Neuronal stem cell (in vitro differentiated cells): ENCODE data around the gene MPZL1.

Source experiments
- DNase-seq: peaks from one replicate; pipeline ENCODE4 v3.0.0-alpha.2; 2013; ENCODE audit warnings: low spot score
- H2AFZ ChIP-seq: one replicate; pipeline ENCODE4 v1.6.1; 2013; ENCODE audit warnings: mild to moderate bottlenecking, low read length, inconsistent platforms
- H2AK5ac ChIP-seq: 2 replicates; pipeline ENCODE4 v1.6.1; 2013; ENCODE audit warnings: low read depth, mild to moderate bottlenecking, inconsistent platforms, low read length, moderate library complexity, mixed read lengths
- H2BK120ac ChIP-seq: 2 replicates; pipeline ENCODE4 v1.6.1; 2013; ENCODE audit warnings: low read depth, mild to moderate bottlenecking, inconsistent platforms, low read length, moderate library complexity, mixed read lengths
- H2BK12ac ChIP-seq: one replicate; pipeline ENCODE4 v1.6.1; 2013; ENCODE audit warnings: low read length, inconsistent platforms
- H2BK15ac ChIP-seq: 2 replicates; pipeline ENCODE4 v1.6.1; 2013; ENCODE audit warnings: mild to moderate bottlenecking, low read length, inconsistent platforms, mixed read lengths
- H2BK5ac ChIP-seq: one replicate; pipeline ENCODE4 v1.6.1; 2013; ENCODE audit warnings: inconsistent platforms, mild to moderate bottlenecking, low read length, moderate library complexity
- H3K14ac ChIP-seq: one replicate; pipeline ENCODE4 v1.6.1; 2013; ENCODE audit warnings: low read length, inconsistent platforms
- H3K18ac ChIP-seq: 2 replicates; pipeline ENCODE4 v1.6.1; 2013; ENCODE audit warnings: low read length, inconsistent platforms
- H3K23ac ChIP-seq: 2 replicates; pipeline ENCODE4 v1.6.1; 2013; ENCODE audit warnings: low read depth, mild to moderate bottlenecking, mixed read lengths, low read length, inconsistent platforms; ENCODE audit not compliant: poor library complexity
- H3K27ac ChIP-seq: replicated peaks from 3 replicates; pipeline ENCODE4 v1.5.1; 2013; ENCODE audit warnings: low read length, inconsistent platforms
- H3K27me3 ChIP-seq, 3 experiments: 2 replicates each; pipeline ENCODE4 v1.6.1; 2013; ENCODE audit warnings: low read length in 3 of 3, mild to moderate bottlenecking in 2 of 3, inconsistent platforms in 1 of 3, low read depth in 1 of 3, mixed read lengths in 1 of 3, moderate library complexity in 1 of 3; ENCODE audit not compliant: control insufficient read depth in 3 of 3, insufficient read depth in 3 of 3
- H3K36me3 ChIP-seq, 2 donors: replicated peaks in 1 of 2; 2 replicates each; pipeline ENCODE4 v1.6.1; 2013; ENCODE audit warnings: low read length in 2 of 2; ENCODE audit not compliant: control insufficient read depth in 2 of 2, insufficient read depth in 2 of 2
- H3K4ac ChIP-seq: 2 replicates; pipeline ENCODE4 v1.6.1; 2013; ENCODE audit warnings: inconsistent platforms, mild to moderate bottlenecking, low read length, moderate library complexity
- H3K4me1 ChIP-seq, 2 donors: 1 replicate in 1 of 2; 2 replicates in 1 of 2; pipeline ENCODE4 v1.6.1; 2013; ENCODE audit warnings: low read length in 2 of 2, low read depth in 1 of 2; ENCODE audit not compliant: control insufficient read depth in 2 of 2, insufficient read depth in 1 of 2
- H3K4me2 ChIP-seq: one replicate; pipeline ENCODE4 v1.6.1; 2013; ENCODE audit warnings: mild to moderate bottlenecking, low read length, inconsistent platforms; ENCODE audit not compliant: insufficient read depth, poor library complexity, severe bottlenecking
- H3K4me3 ChIP-seq, 2 donors: 2 replicates each; pipeline ENCODE4 v1.5.1; 2013; ENCODE audit warnings: low read length in 2 of 2, mild to moderate bottlenecking in 2 of 2, inconsistent platforms in 1 of 2, moderate library complexity in 1 of 2
- H3K79me1 ChIP-seq: one replicate; pipeline ENCODE4 v1.6.1; 2013; ENCODE audit warnings: low read depth, mild to moderate bottlenecking, inconsistent platforms, low read length, moderate library complexity
- H3K9ac ChIP-seq: one replicate; pipeline ENCODE4 v1.6.1; 2013; ENCODE audit warnings: mild to moderate bottlenecking, low read depth, low read length, inconsistent platforms; ENCODE audit not compliant: poor library complexity
- H3K9me3 ChIP-seq, 2 donors: replicated peaks in 1 of 2; 2 replicates each; pipeline versions ENCODE3 to v1.6.1; 2013; ENCODE audit warnings: low read length in 2 of 2, mild to moderate bottlenecking in 2 of 2, inconsistent platforms in 1 of 2, low read depth in 1 of 2, mixed read lengths in 1 of 2, moderate library complexity in 1 of 2; ENCODE audit not compliant: control insufficient read depth in 2 of 2, insufficient read depth in 1 of 2
- H4K8ac ChIP-seq: one replicate; pipeline ENCODE4 v1.6.1; 2013; ENCODE audit warnings: low read depth, mild to moderate bottlenecking, inconsistent platforms, low read length, moderate library complexity
- H4K91ac ChIP-seq: one replicate; pipeline ENCODE4 v1.6.1; 2013; ENCODE audit warnings: low read length, low read depth, mild to moderate bottlenecking, inconsistent platforms; ENCODE audit not compliant: poor library complexity
- WGBS, 2 donors: extraction: QIAGEN DNeasy Blood & Tissue Kit; methylation state at CpG; one replicate each; pipeline ENCODE4 v1.1.7; 2013; ENCODE audit warnings: missing lambda C conversion rate in 2 of 2, mixed read lengths in 1 of 2; ENCODE audit not compliant: insufficient read length in 2 of 2, insufficient replicate concordance in 1 of 2; ENCODE audit errors: extremely low coverage in 2 of 2; 5-methylcytosine and 5-hydroxymethylcytosine counted together

The MPZL1 gene

GRCh38 chr1:167800251-167800650 is 78.5 kb downstream of the MPZL1 start:
- DNase-seq, result no peak
- no peaks in the 10 kb centered on the region for H3K79me1 ChIP-seq
- H2AK5ac ChIP-seq, result no peak overlapping the region
- no peak overlapping the region for H4K91ac ChIP-seq
- no peak overlapping the region for H3K4me2 ChIP-seq
- peaks cover 4 to 6% of the 10 kb centered on the region in 2 donors for H3K4me1 ChIP-seq
- no peak overlapping the region for H2BK15ac ChIP-seq
- H2BK5ac ChIP-seq, result no peak overlapping the region
- H2AFZ ChIP-seq, result no peak overlapping the region
- H3K18ac ChIP-seq, result no peak overlapping the region
- no peaks in the 10 kb centered on the region for H3K36me3 ChIP-seq
- H3K9me3 ChIP-seq, result peaks cover 1 to 8% of the 10 kb centered on the region in 2 donors
- no peak overlapping the region for H2BK12ac ChIP-seq
- H2BK120ac ChIP-seq, result no peak overlapping the region
- H3K9ac ChIP-seq, result no peak overlapping the region
- no peak overlapping the region for H3K4ac ChIP-seq
- no peak overlapping the region for H3K14ac ChIP-seq
- H3K23ac ChIP-seq, result no peak overlapping the region
- H3K27ac ChIP-seq, result no peak overlapping the region
- H3K4me3 ChIP-seq, result no peak overlapping the region
- H4K8ac ChIP-seq, result no peak overlapping the region
- H3K27me3 ChIP-seq, result no peaks in the 10 kb centered on the region
- no CpG with 5 or more reads among the region's 3 CpGs for WGBS, 2 donors

GRCh38 chr1:167802235-167802634 is 80.5 kb downstream of the MPZL1 start:
- H3K27me3 ChIP-seq, result no peaks in the 10 kb centered on the region
- no peak overlapping the region for H3K4me2 ChIP-seq
- H3K79me1 ChIP-seq, result no peaks in the 10 kb centered on the region
- no peak overlapping the region for H2BK15ac ChIP-seq
- no peak overlapping the region for H3K14ac ChIP-seq
- H3K27ac ChIP-seq, result no peak overlapping the region
- no peak overlapping the region for H2AFZ ChIP-seq
- no peaks in the 10 kb centered on the region for H3K4me1 ChIP-seq
- H3K23ac ChIP-seq, result no peak overlapping the region
- DNase-seq, result no peak
- no peak overlapping the region for H2AK5ac ChIP-seq
- no peaks in the 10 kb centered on the region for H3K36me3 ChIP-seq
- H3K4me3 ChIP-seq, result no peak overlapping the region
- H2BK5ac ChIP-seq, result no peak overlapping the region
- no peak overlapping the region for H3K18ac ChIP-seq
- no peak overlapping the region for H4K8ac ChIP-seq
- no peak overlapping the region for H4K91ac ChIP-seq
- no peak overlapping the region for H3K4ac ChIP-seq
- peaks cover 1 to 11% of the 10 kb centered on the region in 2 donors for H3K9me3 ChIP-seq
- no peak overlapping the region for H3K9ac ChIP-seq
- H2BK120ac ChIP-seq, result no peak overlapping the region
- no peak overlapping the region for H2BK12ac ChIP-seq
- no CpG with 5 or more reads among the region's 4 CpGs for WGBS, 2 donors

- Histone ChIP-seq H4K91ac (no peak overlapping the region), H3K27me3 (no peaks in the 10 kb centered on the region), H4K8ac (no peak overlapping the region), H3K79me1 (no peaks in the 10 kb centered on the region), H2BK120ac (no peak overlapping the region), H3K4me1 (no peaks in the 10 kb centered on the region), H2BK5ac (no peak overlapping the region), H3K4me3 (no peak overlapping the region), H2BK15ac (no peak overlapping the region), H3K14ac (no peak overlapping the region), H3K9ac (no peak overlapping the region), H3K4me2 (no peak overlapping the region), H3K36me3 (no peaks in the 10 kb centered on the region), H3K18ac (no peak overlapping the region), H3K4ac (no peak overlapping the region), H3K9me3 (peaks cover 1 to 11% of the 10 kb centered on the region in 2 donors), H2BK12ac (no peak overlapping the region), H3K27ac (no peak overlapping the region), H2AK5ac (no peak overlapping the region), H3K23ac (no peak overlapping the region), H2AFZ (no peak overlapping the region)
- peak; percentile 59 for DNase-seq
- no CpG with 5 or more reads among the region's 12 CpGs for WGBS, 2 donors
Observed at GRCh38 chr1:167803358-167804207, 81.8 kb downstream of the MPZL1 start.

GRCh38 chr1:167805041-167805556 is 83.3 kb downstream of the MPZL1 start:
- no peak overlapping the region for H2BK15ac ChIP-seq
- DNase-seq, result no peak
- peaks cover 1 to 11% of the 10 kb centered on the region in 2 donors for H3K9me3 ChIP-seq
- H2BK5ac ChIP-seq, result no peak overlapping the region
- H4K91ac ChIP-seq, result no peak overlapping the region
- H3K9ac ChIP-seq, result no peak overlapping the region
- H3K18ac ChIP-seq, result no peak overlapping the region
- H3K27ac ChIP-seq, result no peak overlapping the region
- H3K79me1 ChIP-seq, result no peaks in the 10 kb centered on the region
- no peaks in the 10 kb centered on the region for H3K36me3 ChIP-seq
- no peak overlapping the region for H3K4me3 ChIP-seq
- no peak overlapping the region for H4K8ac ChIP-seq
- no CpG with 5 or more reads among the region's 4 CpGs for WGBS, 2 donors
- H3K4ac ChIP-seq, result no peak overlapping the region
- no peak overlapping the region for H2AK5ac ChIP-seq
- H3K23ac ChIP-seq, result no peak overlapping the region
- no peaks in the 10 kb centered on the region for H3K27me3 ChIP-seq
- no peaks in the 10 kb centered on the region for H3K4me1 ChIP-seq
- H2BK12ac ChIP-seq, result no peak overlapping the region
- H2BK120ac ChIP-seq, result no peak overlapping the region
- H3K14ac ChIP-seq, result no peak overlapping the region
- no peak overlapping the region for H2AFZ ChIP-seq
- H3K4me2 ChIP-seq, result no peak overlapping the region
